ENCODE data around the gene TMEM232. TPM values are rescaled to one million over a fixed set of nuclear protein-coding genes. Genes with fewer than 3 reads are reported as not detected.

Gene TMEM232
- total RNA-seq, 1 experiment from 2014 or later, result 1.3 TPM

DNA sequence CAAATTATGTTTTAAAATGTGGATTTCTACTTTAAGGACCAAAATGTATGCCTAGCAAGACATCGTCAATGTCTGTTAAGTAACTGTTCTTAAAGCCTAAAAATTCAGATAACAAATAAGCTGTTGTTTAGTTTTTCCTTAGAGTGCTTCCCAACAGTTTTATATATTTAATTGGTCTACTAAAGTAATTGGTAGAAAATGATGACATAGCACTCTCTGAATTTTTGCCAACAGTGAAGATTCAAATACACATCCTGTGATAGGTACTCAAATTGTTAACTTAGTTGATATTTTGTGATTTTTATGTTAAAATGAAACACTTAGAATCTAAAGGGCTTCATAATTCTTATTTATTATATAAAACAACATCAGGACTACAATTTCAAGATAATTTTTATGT, 107.5 kb downstream of the TMEM232 start:
- no peak overlapping the region for H3K4me3 Mint-ChIP-seq
- CTCF ChIA-PET, result no interaction called here
- TF ChIP-seq ZBTB21 (CRISPR knock-in tag; IDR thresholded peaks at IDR 0.05; ENCODE audit: borderline replicate concordance), result no peak
- no peak for TF ChIP-seq ZNF416 (CRISPR knock-in tag; IDR thresholded peaks at IDR 0.05)
- TF ChIP-seq EMX1 (CRISPR knock-in tag; IDR thresholded peaks at IDR 0.05), result no peak
- no peak for TF ChIP-seq NR2C2 (CRISPR knock-in tag; IDR thresholded peaks at IDR 0.05)
- TF ChIP-seq GRHL2 (CRISPR knock-in tag; IDR thresholded peaks at IDR 0.05; ENCODE audit: insufficient replicate concordance, severe bottlenecking), result no peak
- no peak overlapping the region for H3K27ac Mint-ChIP-seq
- H3K9me3 Mint-ChIP-seq, result peaks cover 22% of the 10 kb centered on the region
- ATAC-seq, result no peak
- no peak for DNase-seq (ENCODE audit: low spot score)
- no peaks in the 10 kb centered on the region for H3K27me3 Mint-ChIP-seq (ENCODE audit: low read depth)
- no peaks in the 10 kb centered on the region for H3K4me1 Mint-ChIP-seq
- peaks cover 9% of the 10 kb centered on the region for H3K36me3 Mint-ChIP-seq
- POLR2A ChIA-PET, result no interaction called here

DNA sequence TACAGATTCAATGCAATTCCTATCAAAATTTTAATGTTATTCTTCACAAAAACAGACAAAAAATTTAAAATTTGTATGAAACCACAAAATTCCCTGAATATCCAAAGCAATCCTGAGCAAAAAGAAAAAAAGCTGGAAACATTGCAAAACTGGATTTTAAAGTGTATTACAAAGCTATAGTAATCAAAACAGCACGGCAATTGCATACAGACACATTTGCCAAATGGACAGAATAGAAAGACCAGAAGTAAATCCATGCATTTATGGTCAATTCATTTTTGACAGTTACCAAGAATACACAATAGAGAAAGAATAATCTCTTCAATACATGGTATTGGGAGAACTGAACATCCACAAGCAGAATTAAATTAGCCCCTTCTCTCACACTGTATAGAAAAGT, 110.5 kb downstream of the TMEM232 start:
- no peak overlapping the region for H3K27ac Mint-ChIP-seq
- H3K4me3 Mint-ChIP-seq, result no peak overlapping the region
- H3K9me3 Mint-ChIP-seq, result peaks cover 18% of the 10 kb centered on the region
- ChIA-PET POLR2A (no interaction called here), CTCF (no interaction called here)
- H3K36me3 Mint-ChIP-seq, result peaks cover 9% of the 10 kb centered on the region
- H3K4me1 Mint-ChIP-seq, result peaks cover 4% of the 10 kb centered on the region; the same call in 1 of the 2 replicates
- ATAC-seq, result no peak
- no peak for DNase-seq (ENCODE audit: low spot score)
- no peaks in the 10 kb centered on the region for H3K27me3 Mint-ChIP-seq (ENCODE audit: low read depth)
- TF ChIP-seq ZMAT4 (CRISPR knock-in tag; IDR thresholded peaks at IDR 0.05), result no peak
- TF ChIP-seq GTF2I (CRISPR knock-in tag; conservative IDR thresholded peaks at IDR 0.05), result 0 out of 2 replicates have a peak, but pooled peaks have one; percentile 71

GRCh38 chr5:110612794-110613247, 113.7 kb downstream of the TMEM232 start:
- ATAC-seq, result no peak
- ChIA-PET POLR2A (no interaction called here), CTCF (interaction anchor here (0.7 kb wide), 1 partner anchor 199 kb away, joined by 3 read pairs; no protein-coding TSS in a partner anchor)
- Mint-ChIP-seq H3K4me1 (peaks cover 4% of the 10 kb centered on the region; the same call in 1 of the 2 replicates), H3K9me3 (peaks cover 18% of the 10 kb centered on the region), H3K27me3 (ENCODE audit: low read depth) (no peaks in the 10 kb centered on the region), H3K4me3 (no peak overlapping the region), H3K27ac (no peak overlapping the region; the same call in 1 of the 2 replicates), H3K36me3 (peaks cover 9% of the 10 kb centered on the region)
- no peak for DNase-seq (ENCODE audit: low spot score)
- no peak for TF ChIP-seq ARID4B (CRISPR knock-in tag; IDR thresholded peaks at IDR 0.05; ENCODE audit: borderline replicate concordance)
- no peak for TF ChIP-seq ZNF219 (CRISPR knock-in tag; IDR thresholded peaks at IDR 0.05; ENCODE audit: borderline replicate concordance)
- TF ChIP-seq, protein P1, sequence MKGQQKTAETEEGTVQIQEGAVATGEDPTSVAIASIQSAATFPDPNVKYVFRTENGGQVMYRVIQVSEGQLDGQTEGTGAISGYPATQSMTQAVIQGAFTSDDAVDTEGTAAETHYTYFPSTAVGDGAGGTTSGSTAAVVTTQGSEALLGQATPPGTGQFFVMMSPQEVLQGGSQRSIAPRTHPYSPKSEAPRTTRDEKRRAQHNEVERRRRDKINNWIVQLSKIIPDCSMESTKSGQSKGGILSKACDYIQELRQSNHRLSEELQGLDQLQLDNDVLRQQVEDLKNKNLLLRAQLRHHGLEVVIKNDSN (CRISPR knock-in tag; IDR thresholded peaks at IDR 0.05), result no peak
- no peak for TF ChIP-seq EMX1 (CRISPR knock-in tag; IDR thresholded peaks at IDR 0.05)
- TF ChIP-seq NR2C2 (CRISPR knock-in tag; IDR thresholded peaks at IDR 0.05), result no peak
- TF ChIP-seq ZMAT4 (CRISPR knock-in tag; IDR thresholded peaks at IDR 0.05), result no peak
- no peak for TF ChIP-seq E2F5 (CRISPR knock-in tag; IDR thresholded peaks at IDR 0.05)
- no peak for TF ChIP-seq FOXP4 (CRISPR knock-in tag; IDR thresholded peaks at IDR 0.05)
- no peak for TF ChIP-seq ZNF425 (CRISPR knock-in tag; conservative IDR thresholded peaks at IDR 0.05)
- no peak for TF ChIP-seq CREB1 (CRISPR knock-in tag; IDR thresholded peaks at IDR 0.05)
- no peak for TF ChIP-seq SMAD4 (CRISPR knock-in tag; IDR thresholded peaks at IDR 0.05)
- TF ChIP-seq, protein P2, sequence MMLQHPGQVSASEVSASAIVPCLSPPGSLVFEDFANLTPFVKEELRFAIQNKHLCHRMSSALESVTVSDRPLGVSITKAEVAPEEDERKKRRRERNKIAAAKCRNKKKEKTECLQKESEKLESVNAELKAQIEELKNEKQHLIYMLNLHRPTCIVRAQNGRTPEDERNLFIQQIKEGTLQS (CRISPR knock-in tag; conservative IDR thresholded peaks at IDR 0.05), result no peak
- TF ChIP-seq, protein P3, sequence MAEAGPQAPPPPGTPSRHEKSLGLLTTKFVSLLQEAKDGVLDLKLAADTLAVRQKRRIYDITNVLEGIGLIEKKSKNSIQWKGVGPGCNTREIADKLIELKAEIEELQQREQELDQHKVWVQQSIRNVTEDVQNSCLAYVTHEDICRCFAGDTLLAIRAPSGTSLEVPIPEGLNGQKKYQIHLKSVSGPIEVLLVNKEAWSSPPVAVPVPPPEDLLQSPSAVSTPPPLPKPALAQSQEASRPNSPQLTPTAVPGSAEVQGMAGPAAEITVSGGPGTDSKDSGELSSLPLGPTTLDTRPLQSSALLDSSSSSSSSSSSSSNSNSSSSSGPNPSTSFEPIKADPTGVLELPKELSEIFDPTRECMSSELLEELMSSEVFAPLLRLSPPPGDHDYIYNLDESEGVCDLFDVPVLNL (CRISPR knock-in tag; IDR thresholded peaks at IDR 0.05; ENCODE audit: borderline replicate concordance, low read depth), result no peak
- no peak for TF ChIP-seq MXD4 (CRISPR knock-in tag; IDR thresholded peaks at IDR 0.05; ENCODE audit: borderline replicate concordance)

All from WTC11 (cell line).